SK-N-SH (cell line): ENCODE data around the gene SLC26A1. TPM values are rescaled to one million over a fixed set of nuclear protein-coding genes. Genes with fewer than 3 reads are reported as not detected.
"Not testable (repeated sequence)": the region's sequence is repeated elsewhere in the genome, so short reads cannot be mapped to it uniquely, and the experiment has no call there.

ENCODE experiments used
- CTCF ChIA-PET: fragments of 300-600, 350-600 bp; formaldehyde crosslinking; extraction: SDS; loops from one replicate; lab custom pipeline; 2021; lab: Yijun Ruan, JAX
- POLR2A ChIA-PET: fragments of 350-600 bp; sonication (Branson Sonifier 250); formaldehyde crosslinking; extraction: SDS; loops from one replicate; lab custom pipeline; 2020; ENCODE audit warnings: antibody characterized with exemption, inconsistent platforms; lab: Yijun Ruan, JAX
- DNase-seq: peaks from one replicate; pipeline ENCODE4 v3.0.0; 2012
- H2AFZ ChIP-seq: fragments of 200-600 bp; sonication (generic); 2 replicates; pipeline ENCODE4 v1.8.1; 2016; ENCODE audit warnings: antibody characterized with exemption, mild to moderate bottlenecking, low read depth
- H3F3A ChIP-seq: fragments of 200-600 bp; sonication (generic); replicated peaks from 2 replicates; pipeline ENCODE3; 2016; ENCODE audit warnings: antibody characterized with exemption, mild to moderate bottlenecking; ENCODE audit not compliant: insufficient read depth
- H3K27ac ChIP-seq, 2 experiments: fragments of 200-500 bp in 1 of 2; fragments of 200-600 bp in 1 of 2; sonication (Bioruptor generic) in 1 of 2; sonication (generic), shearing (Covaris generic) in 1 of 2; 2 replicates each; pipeline versions ENCODE4 v1.5.1 to v1.6.1; 2014 to 2016; ENCODE audit warnings: low read depth in 2 of 2, inconsistent platforms in 1 of 2, low read length in 1 of 2, mild to moderate bottlenecking in 1 of 2, mixed read lengths in 1 of 2
- H3K27me3 ChIP-seq: fragments of 200-600 bp; sonication (generic), shearing (Covaris generic); 2 replicates; pipeline ENCODE4 v1.6.1; 2016; ENCODE audit warnings: mixed run types; ENCODE audit not compliant: insufficient read depth
- H3K36me3 ChIP-seq, 2 experiments: fragments of 200-500 bp in 1 of 2; fragments of 200-600 bp in 1 of 2; sonication (Bioruptor generic) in 1 of 2; sonication (generic) in 1 of 2; replicated peaks in 1 of 2; 2 replicates each; pipeline versions ENCODE3 to v1.5.1; 2014 to 2016; ENCODE audit warnings: low read length in 1 of 2, mild to moderate bottlenecking in 1 of 2; ENCODE audit not compliant: insufficient read depth in 2 of 2, control insufficient read depth in 1 of 2
- H3K4me1 ChIP-seq, 2 experiments: fragments of 200-500 bp in 1 of 2; fragments of 200-600 bp in 1 of 2; sonication (Bioruptor generic) in 1 of 2; sonication (generic), shearing (Covaris generic) in 1 of 2; 2 replicates each; pipeline versions ENCODE4 v1.5.1 to v1.6.1; 2014 to 2016; ENCODE audit warnings: low read depth in 1 of 2, low read length in 1 of 2, mixed run types in 1 of 2; ENCODE audit not compliant: insufficient read depth in 2 of 2, control insufficient read depth in 1 of 2
- H3K4me2 ChIP-seq: fragments of 200-600 bp; sonication (generic), shearing (Covaris generic); 2 replicates; pipeline ENCODE4 v1.6.1; 2017; ENCODE audit warnings: mixed run types
- H3K4me3 ChIP-seq, 2 experiments: fragments of 200-500 bp in 1 of 2; fragments of 200-600 bp in 1 of 2; sonication (Bioruptor generic) in 1 of 2; sonication (generic), shearing (Covaris generic) in 1 of 2; 2 replicates each; pipeline versions ENCODE4 v1.5.1 to v1.8.1; 2014 to 2016; ENCODE audit warnings: low read depth in 2 of 2, inconsistent platforms in 1 of 2, low read length in 1 of 2, mild to moderate bottlenecking in 1 of 2, mixed read lengths in 1 of 2, moderate library complexity in 1 of 2
- H3K79me2 ChIP-seq: fragments of 200-600 bp; sonication (generic); 2 replicates; pipeline ENCODE4 v1.8.1; 2017; ENCODE audit warnings: mild to moderate bottlenecking; ENCODE audit not compliant: insufficient read depth
- H3K9ac ChIP-seq: fragments of 200-600 bp; sonication (generic); 2 replicates; pipeline ENCODE4 v1.6.1; 2017; ENCODE audit warnings: mixed run types
- H3K9me2 ChIP-seq: fragments of 200-600 bp; sonication (generic); 2 replicates; pipeline ENCODE4 v1.6.1; 2017; ENCODE audit warnings: mixed run types
- H3K9me3 ChIP-seq: fragments of 200-600 bp; sonication (generic); 2 replicates; pipeline ENCODE4 v1.6.1; 2017; ENCODE audit warnings: mixed run types, mild to moderate bottlenecking, moderate library complexity
- H4K20me1 ChIP-seq: fragments of 200-600 bp; sonication (generic); 2 replicates; pipeline ENCODE4 v1.6.1; 2017; ENCODE audit warnings: mild to moderate bottlenecking, mixed run types; ENCODE audit not compliant: insufficient read depth
- FOSL2 ChIP-seq: IDR thresholded peaks from 2 replicates; pipeline ENCODE4 v1.4.0; 2012; ENCODE audit warnings: low read depth, mild to moderate bottlenecking, moderate library complexity, borderline replicate concordance
- IRF3 ChIP-seq: fragments of 150-350 bp; IDR thresholded peaks from 2 replicates; pipeline ENCODE4 v1.6.1; 2016; ENCODE audit warnings: mild to moderate bottlenecking, low read depth, low read length
- NFIC ChIP-seq: IDR thresholded peaks from 2 replicates; pipeline ENCODE4 v1.4.0; 2012; ENCODE audit warnings: borderline replicate concordance
- RCOR1 ChIP-seq: fragments of 150-350 bp; IDR thresholded peaks from 2 replicates; pipeline ENCODE4 v1.6.1; 2017; ENCODE audit warnings: antibody characterized with exemption, low read length
- RXRA ChIP-seq: IDR thresholded peaks from 2 replicates; pipeline ENCODE4 v1.4.0; 2012; ENCODE audit warnings: low read depth, mild to moderate bottlenecking, borderline replicate concordance
- USF2 ChIP-seq: fragments of 150-350 bp; IDR thresholded peaks from 2 replicates; pipeline ENCODE4 v1.6.1; 2017; ENCODE audit warnings: antibody characterized with exemption, low read length, low read depth, borderline replicate concordance
- YY1 ChIP-seq: IDR thresholded peaks from 2 replicates; pipeline ENCODE4 v1.4.0; 2012; ENCODE audit warnings: low read depth, mild to moderate bottlenecking
- WGBS: methylation state at CpG from one replicate; pipeline ENCODE4 v1.1.6; 2017; ENCODE audit warnings: low lambda C conversion rate; 5-methylcytosine and 5-hydroxymethylcytosine counted together
- polyA plus RNA-seq, 3 experiments: library from polyadenylated mRNA; depleted of rRNA; stranded (reverse); fragments of >200 nt; gene quantifications; 2 replicates each; pipeline ENCODE4 v1.2.3, GENCODE V29; 2012
- TF ChIP-seq, protein P1 (sequence below): IDR thresholded peaks from 2 replicates; pipeline ENCODE4 v1.4.0; 2012; ENCODE audit warnings: low read depth

Gene SLC26A1
- polyA plus RNA-seq, 1 of the 3 experiments (the other 2 are of a cell fraction), result 0.05 TPM

- peaks cover 14% of the 10 kb centered on the region; the same call in 1 of the 2 replicates for H4K20me1 ChIP-seq
- POLR2A ChIA-PET, result no interaction called here
- CTCF ChIA-PET, result interaction anchor here (1.1 kb wide), 1 partner anchor 258 kb away, joined by 3 read pairs; no protein-coding TSS in a partner anchor
Measured at GRCh38 chr4:999882-1000425, 6.8 kb upstream of the SLC26A1 start.

GRCh38 chr4:999240-999863 lies 6.1 kb upstream of the SLC26A1 start:
- ChIA-PET POLR2A (interaction anchor here (1.2 kb wide), 1 partner anchor 12 kb away, joined by 4 read pairs; no protein-coding TSS in a partner anchor), CTCF (interaction anchor here (1.0 to 1.6 kb wide), 3 partner anchors 12 to 396 kb away, joined by 3 to 11 read pairs (median 3); partner anchors contain the start of gene IDUA)
- H3K4me1 ChIP-seq, DNase-seq, H3K9ac ChIP-seq, H3K4me3 ChIP-seq, H3K4me2 ChIP-seq, H3F3A ChIP-seq, H3K36me3 ChIP-seq, H3K9me2 ChIP-seq, H3K9me3 ChIP-seq, H3K79me2 ChIP-seq, H2AFZ ChIP-seq, H3K27ac ChIP-seq: not testable (repeated sequence)
- WGBS, result 34% methylated on average over 12 of the region's 21 CpGs
- Histone ChIP-seq H4K20me1 (peaks cover 14% of the 10 kb centered on the region; the same call in 1 of the 2 replicates), H3K27me3 (peaks cover 26% of the 10 kb centered on the region)

More at GRCh38 chr4:999882-1000425, 6.8 kb upstream of the SLC26A1 start:
- WGBS, result 20% methylated on average over 2 of the region's 18 CpGs
- Histone ChIP-seq H3K27me3 (peaks cover 26% of the 10 kb centered on the region), H3F3A (no peaks in the 10 kb centered on the region), H3K9me2 (no peaks in the 10 kb centered on the region), H3K4me2 (no peak overlapping the region), H3K36me3 (no peaks in the 10 kb centered on the region), H3K9ac (no peak overlapping the region), H3K79me2 (no peaks in the 10 kb centered on the region), H3K4me1 (no peaks in the 10 kb centered on the region; a peak in 1 of 4 replicates), H3K27ac (no peak overlapping the region), H3K4me3 (no peak overlapping the region), H2AFZ (no peak overlapping the region), H3K9me3 (no peaks in the 10 kb centered on the region)
- TF ChIP-seq USF2, result no peak
- TF ChIP-seq YY1, result no peak
- no peak for TF ChIP-seq IRF3
- no peak for TF ChIP-seq NFIC
- TF ChIP-seq, protein P1, sequence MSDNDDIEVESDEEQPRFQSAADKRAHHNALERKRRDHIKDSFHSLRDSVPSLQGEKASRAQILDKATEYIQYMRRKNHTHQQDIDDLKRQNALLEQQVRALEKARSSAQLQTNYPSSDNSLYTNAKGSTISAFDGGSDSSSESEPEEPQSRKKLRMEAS, result no peak
- TF ChIP-seq RCOR1, result no peak
- TF ChIP-seq RXRA, result no peak
- no peak for TF ChIP-seq FOSL2
- no peak for DNase-seq
